Pancreas (tissue), 10 donors: ENCODE measurements around the gene SLCO1C1. TPM values are rescaled to one million over a fixed set of nuclear protein-coding genes. Genes with fewer than 3 reads are reported as not detected.
"Not testable (repeated sequence)": the region's sequence is repeated elsewhere in the genome, so short reads cannot be mapped to it uniquely, and the experiment has no call there.

ENCODE experiments used
- ATAC-seq, 4 donors: fragments of 200-7000 bp; cut with Tn5 transposase; one replicate each; pipeline versions ENCODE4 v1.8.0 to v1.9.1; 2020; ENCODE audit warnings: mild to moderate bottlenecking in 4 of 4, moderate library complexity in 4 of 4
- DNase-seq, 6 donors: peaks; one replicate each; pipeline ENCODE4 v3.0.0-alpha.2; 2020
- FAIRE-seq: peaks from 2 replicates; lab custom pipeline; 2012; peaks lifted over from hg19 to GRCh38; lab: Jason Lieb, UNC
- H3K27ac ChIP-seq, 4 donors: fragments of 200-600 bp; sonication (generic); 1 replicate in 3 of 4; 2 replicates in 1 of 4; pipeline versions ENCODE4 v1.5.0 to v1.8.0; 2020
- H3K27me3 ChIP-seq, 4 donors: fragments of 200-600 bp; one replicate each; pipeline ENCODE4 v1.8.0; 2021
- H3K36me3 ChIP-seq, 3 donors: fragments of 200-600 bp; sonication (generic) in 1 of 3; one replicate each; pipeline versions ENCODE4 v1.5.0 to v1.8.0; 2020 to 2021
- H3K4me1 ChIP-seq, 3 donors: fragments of 200-600 bp; one replicate each; pipeline ENCODE4 v1.8.0; 2021
- H3K4me3 ChIP-seq, 4 donors: fragments of 200-600 bp; sonication (generic) in 2 of 4; one replicate each; pipeline versions ENCODE4 v1.5.0 to v1.8.0; 2020 to 2021
- H3K9me3 ChIP-seq, 4 donors: fragments of 200-600 bp; one replicate each; pipeline ENCODE4 v1.8.0; 2021
- WGBS, 2 donors: extraction: QIAGEN DNeasy Blood & Tissue Kit; methylation state at CpG; one replicate each; pipeline ENCODE4 v1.1.7; 2013; 5-methylcytosine and 5-hydroxymethylcytosine counted together
- intact Hi-C, 3 donors: fragments of 100-400 bp; cut with DNase I; formaldehyde crosslinking; loops; one replicate each; pipeline versions ENCODE4 v1.11.1 to v1.14.2; 2022
- polyA plus RNA-seq, 2 donors: library from polyadenylated mRNA; stranded (reverse); fragments of 200-250 nt; gene quantifications; one replicate each; pipeline ENCODE4 v1.2.3, GENCODE V29; 2013
- total RNA-seq, 6 donors: library from RNA; stranded (reverse); fragmentation: NEBNext Ultra II Directional in 4 of 6; extraction: Animal tissue kit (Norgen Biotek cat#: 25700) in 4 of 6; gene quantifications; one replicate each; pipeline versions ENCODE4 v1.2.1 to v1.2.4, GENCODE V29; 2021 to 2023
- TF ChIP-seq, protein P1 (sequence below), 4 donors: fragments of 200-600 bp; sonication (generic) in 3 of 4; IDR thresholded peaks; one replicate each; pipeline versions ENCODE4 v1.5.0 to v1.8.0; 2021; ENCODE audit warnings: antibody characterized with exemption in 4 of 4
- donor health status: healthy with polysubstance abuse.
- donor health status: DM: no; HTN: no; CAD: no; lungs with moderate emphysema.
- donor health status: DM: no; HTN: no; CAD: no.
- donor health status: control.
- donor health status: control.
- donor health status: Bipolar disorder and iron deficiency.
- donor health status: DM: yes; HTN: yes; CAD: no.
- donor health status: DM: no; HTN: no; CAD: no.
- donor health status: DM: no; HTN: no; CAD: no.
- donor health status: DM: yes; HTN: yes; CAD: no.

The SLCO1C1 gene
- total and polyA plus RNA-seq, 8 donors: 0.08 to 0.60 (median 0.34) TPM

DNA sequence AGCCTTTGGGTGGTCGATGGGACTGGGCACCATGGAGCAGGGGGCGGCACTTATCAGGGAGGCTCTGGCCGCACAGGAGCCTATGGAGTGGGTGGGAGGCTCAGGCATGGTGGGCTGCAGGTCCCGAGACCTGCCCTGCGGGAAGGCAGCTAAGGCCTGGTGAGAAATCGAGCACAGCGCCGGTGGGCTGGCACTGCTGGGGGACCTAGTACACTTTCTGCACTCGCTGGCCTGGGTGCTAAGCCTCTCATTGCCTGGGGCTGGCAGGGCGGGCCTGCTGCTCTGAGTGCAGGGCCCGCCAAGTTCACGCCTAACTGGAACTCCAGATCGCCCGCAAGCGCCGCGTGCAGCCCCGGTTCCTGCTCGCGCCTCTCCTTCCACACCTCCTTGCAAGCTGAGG is 82.3 kb downstream of the SLCO1C1 start:
- intact Hi-C loops: no loop called here
- H3K9me3 ChIP-seq: no peaks in the 10 kb centered on the region
- 78 to 79% methylated on average over 20 of the region's 20 CpGs for WGBS, 2 donors
- H3K27me3 ChIP-seq: no peaks in the 10 kb centered on the region
- no peak overlapping the region for H3K27ac ChIP-seq
- TF ChIP-seq, protein P1, sequence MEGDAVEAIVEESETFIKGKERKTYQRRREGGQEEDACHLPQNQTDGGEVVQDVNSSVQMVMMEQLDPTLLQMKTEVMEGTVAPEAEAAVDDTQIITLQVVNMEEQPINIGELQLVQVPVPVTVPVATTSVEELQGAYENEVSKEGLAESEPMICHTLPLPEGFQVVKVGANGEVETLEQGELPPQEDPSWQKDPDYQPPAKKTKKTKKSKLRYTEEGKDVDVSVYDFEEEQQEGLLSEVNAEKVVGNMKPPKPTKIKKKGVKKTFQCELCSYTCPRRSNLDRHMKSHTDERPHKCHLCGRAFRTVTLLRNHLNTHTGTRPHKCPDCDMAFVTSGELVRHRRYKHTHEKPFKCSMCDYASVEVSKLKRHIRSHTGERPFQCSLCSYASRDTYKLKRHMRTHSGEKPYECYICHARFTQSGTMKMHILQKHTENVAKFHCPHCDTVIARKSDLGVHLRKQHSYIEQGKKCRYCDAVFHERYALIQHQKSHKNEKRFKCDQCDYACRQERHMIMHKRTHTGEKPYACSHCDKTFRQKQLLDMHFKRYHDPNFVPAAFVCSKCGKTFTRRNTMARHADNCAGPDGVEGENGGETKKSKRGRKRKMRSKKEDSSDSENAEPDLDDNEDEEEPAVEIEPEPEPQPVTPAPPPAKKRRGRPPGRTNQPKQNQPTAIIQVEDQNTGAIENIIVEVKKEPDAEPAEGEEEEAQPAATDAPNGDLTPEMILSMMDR (IDR thresholded peaks at IDR 0.05): no peak
- no peaks in the 10 kb centered on the region for H3K36me3 ChIP-seq
- peak in 2 of 6 donors; percentile 55 to 64 for DNase-seq
- no peak for FAIRE-seq
- no peaks in the 10 kb centered on the region for H3K4me1 ChIP-seq
- no peak overlapping the region for H3K4me3 ChIP-seq
- no peak for ATAC-seq

DNA sequence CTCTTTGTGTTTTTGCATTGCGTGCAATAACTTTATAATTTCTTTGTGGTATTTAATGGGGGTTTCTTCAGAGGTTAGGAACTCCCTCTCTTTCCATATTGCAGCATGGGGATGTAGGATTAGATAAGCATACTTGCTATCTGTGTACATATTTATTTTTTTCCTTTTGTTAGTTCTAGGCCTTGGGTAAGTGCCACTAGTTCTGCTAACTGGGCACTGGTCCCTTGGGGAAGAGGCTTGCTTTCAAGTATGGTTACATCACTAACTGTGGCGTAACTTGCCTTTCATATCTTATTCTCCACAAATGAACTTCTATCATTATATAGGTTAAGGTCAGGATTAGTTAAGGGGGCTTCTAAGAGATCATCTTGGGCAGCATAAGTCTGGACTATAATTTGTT is 83.8 kb downstream of the SLCO1C1 start:
- FAIRE-seq: no peak
- H3K27ac ChIP-seq: no peak overlapping the region
- ATAC-seq: no peak
- intact Hi-C loops: no loop called here
- WGBS, 2 donors: 66 to 77% methylated on average over 2 of the region's 2 CpGs
- no peaks in the 10 kb centered on the region for H3K36me3 ChIP-seq
- H3K9me3 ChIP-seq: no peaks in the 10 kb centered on the region
- no peak for DNase-seq
- TF ChIP-seq, protein P1 (IDR thresholded peaks at IDR 0.05): no peak
- H3K27me3 ChIP-seq: no peaks in the 10 kb centered on the region
- H3K4me3 ChIP-seq: no peak overlapping the region
- H3K4me1 ChIP-seq: no peaks in the 10 kb centered on the region

DNA sequence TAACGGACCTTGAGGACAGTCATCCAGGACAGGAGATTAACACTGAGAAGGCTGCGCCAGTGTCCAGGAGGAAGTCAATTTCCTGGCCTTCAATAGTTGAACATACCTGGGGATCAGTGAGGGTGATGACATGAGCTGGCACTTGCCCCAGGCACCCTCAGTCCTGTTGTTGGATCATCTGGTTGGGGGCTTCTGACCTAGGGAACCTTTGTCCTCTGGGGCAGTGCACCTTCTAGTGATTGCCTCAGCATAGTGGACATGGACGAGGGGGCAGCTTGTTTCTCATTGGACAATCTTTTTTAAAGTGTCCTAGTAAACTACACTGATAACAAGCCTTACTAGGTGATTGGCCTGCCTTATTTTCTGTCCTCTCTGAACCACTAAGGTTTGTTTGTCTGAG is 84.8 kb downstream of the SLCO1C1 start:
- H3K4me3 ChIP-seq, H3K27ac ChIP-seq, intact Hi-C loops, ATAC-seq, H3K9me3 ChIP-seq, H3K36me3 ChIP-seq, DNase-seq, H3K27me3 ChIP-seq, H3K4me1 ChIP-seq, FAIRE-seq: not testable (repeated sequence)
- WGBS, 2 donors: 58% methylated on average over 3 of the region's 3 CpGs

DNA sequence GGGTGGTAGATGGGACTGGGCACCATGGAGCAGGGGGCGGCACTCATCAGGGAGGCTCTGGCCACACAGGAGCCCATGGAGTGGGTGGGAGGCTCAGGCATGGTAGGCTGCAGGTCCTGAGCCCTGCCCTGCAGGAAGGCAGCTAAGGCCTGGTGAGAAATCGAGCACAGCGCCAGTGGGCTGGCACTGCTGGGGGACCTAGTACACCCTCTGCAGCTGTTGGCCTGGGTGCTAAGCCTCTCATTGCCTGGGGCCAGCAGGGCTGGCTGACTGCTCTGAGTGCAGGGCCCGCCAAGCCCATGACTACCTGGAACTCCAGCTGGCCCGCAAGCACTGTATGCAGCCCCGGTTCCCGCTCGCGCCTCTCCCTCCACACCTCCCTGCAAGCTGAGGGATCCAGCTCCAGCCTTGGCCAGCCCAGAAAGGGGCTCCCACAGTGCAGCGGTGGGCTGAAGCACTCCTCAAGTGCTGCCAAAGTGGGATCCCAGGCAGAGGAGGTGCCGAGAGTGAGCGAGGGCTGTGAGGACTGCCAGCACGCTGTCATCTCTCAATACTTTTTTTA is 88.7 kb downstream of the SLCO1C1 start:
- WGBS, 2 donors: 88 to 95% methylated on average over 13 of the region's 13 CpGs
- FAIRE-seq, H3K4me1 ChIP-seq, H3K9me3 ChIP-seq, H3K27ac ChIP-seq, ATAC-seq, H3K27me3 ChIP-seq, H3K36me3 ChIP-seq, H3K4me3 ChIP-seq, intact Hi-C loops: not testable (repeated sequence)
- DNase-seq: peak in 1 of 6 donors; percentile 49

DNA sequence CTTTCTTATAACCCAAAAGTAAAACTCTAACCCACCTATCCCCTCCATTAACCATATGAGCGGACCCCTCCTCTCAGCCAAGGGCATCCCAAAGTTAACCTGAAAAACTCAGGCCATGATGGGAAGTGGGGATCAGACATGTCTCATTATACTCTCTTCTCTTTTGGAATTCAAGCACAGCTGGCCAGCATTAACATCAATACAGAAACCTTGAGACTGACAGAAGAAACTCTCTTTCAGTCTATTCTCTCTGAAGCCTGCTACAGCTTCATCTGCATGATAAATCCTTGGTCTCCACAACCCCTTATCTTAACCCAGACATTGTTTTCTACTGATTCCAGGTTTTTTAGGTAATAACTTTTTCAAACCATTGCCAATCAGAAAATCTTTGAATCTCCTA is 97.8 kb downstream of the SLCO1C1 start:
- Histone ChIP-seq H3K36me3 (no peaks in the 10 kb centered on the region), H3K9me3 (no peaks in the 10 kb centered on the region), H3K4me3 (no peak overlapping the region), H3K4me1 (no peaks in the 10 kb centered on the region), H3K27ac (no peak overlapping the region), H3K27me3 (no peaks in the 10 kb centered on the region)
- WGBS, 2 donors: 63 to 74% methylated on average over 1 of the region's 1 CpG
- ATAC-seq: no peak
- no peak for FAIRE-seq
- intact Hi-C loops: no loop called here
- TF ChIP-seq, protein P1 (IDR thresholded peaks at IDR 0.05): no peak
- DNase-seq: no peak

DNA sequence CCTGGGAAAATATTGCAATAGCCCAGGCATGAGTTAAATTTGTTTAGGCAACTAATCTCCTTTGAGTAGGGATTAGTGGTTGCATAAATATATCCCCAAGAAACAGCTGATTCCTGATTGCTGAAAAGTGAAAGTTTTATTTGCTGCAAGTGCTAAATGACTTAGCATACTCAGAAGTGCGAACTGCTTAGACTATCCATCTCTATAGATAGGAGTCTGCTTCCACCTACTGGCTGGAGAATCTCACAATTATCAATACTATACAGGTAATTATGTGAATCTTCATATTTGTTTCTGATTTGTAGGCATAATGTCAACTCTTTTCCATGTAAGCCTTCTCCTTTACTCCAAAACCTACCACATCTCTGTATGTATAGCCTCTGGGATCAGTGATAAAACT is 103.4 kb downstream of the SLCO1C1 start:
- H3K27me3 ChIP-seq: no peaks in the 10 kb centered on the region
- H3K9me3 ChIP-seq: no peaks in the 10 kb centered on the region
- 25 to 41% methylated on average over 1 of the region's 1 CpG for WGBS, 2 donors
- H3K36me3 ChIP-seq: no peaks in the 10 kb centered on the region
- intact Hi-C loops: no loop called here
- H3K4me1 ChIP-seq: no peaks in the 10 kb centered on the region
- no peak overlapping the region for H3K4me3 ChIP-seq
- H3K27ac ChIP-seq: no peak overlapping the region
- TF ChIP-seq, protein P1 (IDR thresholded peaks at IDR 0.05): peak in 1 of 4 donors; percentile 15
- ATAC-seq: peak in 3 of 4 donors; percentile 59 to 69 (median 64)
- FAIRE-seq: peak; percentile 26
- DNase-seq: no peak
